Duodenal mucosa (tissue), 2 donors: ENCODE results near the gene MAPK8IP3.
"Not testable (repeated sequence)": the region's sequence is repeated elsewhere in the genome, so short reads cannot be mapped to it uniquely, and the experiment has no call there.

ENCODE experiments used
- H3K27ac ChIP-seq: one replicate; pipeline ENCODE4 v1.7.0; 2013; ENCODE audit warnings: low read depth, low read length
- H3K27me3 ChIP-seq, 2 donors: one replicate each; pipeline ENCODE4 v1.7.0; 2013; ENCODE audit warnings: low read length in 2 of 2, control low read depth in 1 of 2; ENCODE audit not compliant: insufficient read depth in 2 of 2, control insufficient read depth in 1 of 2
- H3K36me3 ChIP-seq, 2 donors: one replicate each; pipeline ENCODE4 v1.7.0; 2013; ENCODE audit warnings: low read length in 2 of 2, control low read depth in 1 of 2; ENCODE audit not compliant: insufficient read depth in 2 of 2, control insufficient read depth in 1 of 2
- H3K4me1 ChIP-seq, 2 donors: one replicate each; pipeline ENCODE4 v1.7.0; 2013; ENCODE audit warnings: low read length in 2 of 2, control low read depth in 1 of 2; ENCODE audit not compliant: insufficient read depth in 2 of 2, control insufficient read depth in 1 of 2
- H3K4me3 ChIP-seq, 2 donors: one replicate each; pipeline ENCODE4 v1.7.0; 2013; ENCODE audit warnings: low read length in 2 of 2, low read depth in 1 of 2
- H3K9ac ChIP-seq, 2 donors: one replicate each; pipeline ENCODE4 v1.7.0; 2013; ENCODE audit warnings: low read length in 2 of 2, low read depth in 1 of 2
- H3K9me3 ChIP-seq, 2 donors: one replicate each; pipeline ENCODE4 v1.7.0; 2013; ENCODE audit warnings: low read length in 2 of 2, control low read depth in 1 of 2; ENCODE audit not compliant: control insufficient read depth in 1 of 2

The MAPK8IP3 gene

GRCh38 chr16:1790611-1791255, 84.7 kb downstream of the MAPK8IP3 start:
- Histone ChIP-seq H3K9ac (no peak overlapping the region), H3K4me3 (no peak overlapping the region), H3K27ac (no peak overlapping the region), H3K4me1 (no peaks in the 10 kb centered on the region), H3K9me3 (no peaks in the 10 kb centered on the region), H3K36me3 (peaks cover 4 to 34% of the 10 kb centered on the region in 2 donors), H3K27me3 (no peaks in the 10 kb centered on the region)

DNA sequence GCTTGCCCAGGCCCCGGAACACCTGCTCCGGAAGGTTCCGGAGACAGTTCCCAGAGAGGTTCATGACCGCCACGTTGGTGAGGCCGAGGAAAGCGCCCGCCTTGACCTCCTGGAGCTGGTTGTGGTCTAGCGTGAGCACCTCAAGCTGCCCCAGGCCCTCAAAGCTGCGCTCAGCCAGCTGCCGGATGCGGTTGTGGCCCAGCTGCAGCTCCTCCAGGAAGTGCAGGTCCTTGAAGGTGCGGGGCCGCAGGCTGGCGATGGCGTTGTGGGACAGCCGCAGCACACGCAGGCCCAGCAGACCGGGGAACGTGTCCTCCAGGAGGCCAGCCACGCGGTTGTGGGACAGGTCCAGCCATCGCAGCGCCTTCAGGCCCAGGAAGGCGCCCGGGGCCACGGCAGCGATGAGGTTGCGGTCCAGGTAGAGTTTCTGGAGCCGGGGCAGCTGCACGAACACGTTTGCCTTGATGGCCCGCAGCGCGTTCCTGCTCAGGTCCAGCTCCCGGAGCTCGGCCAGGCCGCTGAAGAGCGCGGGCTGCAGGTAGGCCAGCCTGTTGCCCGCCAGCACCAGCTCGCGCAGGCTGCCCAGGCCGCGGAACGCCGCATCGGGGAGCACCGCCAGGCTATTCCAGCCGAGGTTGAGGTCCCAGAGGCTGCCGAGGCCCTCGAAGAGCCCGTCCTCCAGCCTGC, 85.4 kb downstream of the MAPK8IP3 start:
- no peak overlapping the region for H3K9ac ChIP-seq
- H3K4me1 ChIP-seq = no peaks in the 10 kb centered on the region
- H3K9me3 ChIP-seq = no peaks in the 10 kb centered on the region
- H3K27me3 ChIP-seq = no peaks in the 10 kb centered on the region
- H3K4me3 ChIP-seq = no peak overlapping the region
- peaks cover 0 to 30% of the 10 kb centered on the region in 2 donors for H3K36me3 ChIP-seq
- H3K27ac ChIP-seq = no peak overlapping the region

DNA sequence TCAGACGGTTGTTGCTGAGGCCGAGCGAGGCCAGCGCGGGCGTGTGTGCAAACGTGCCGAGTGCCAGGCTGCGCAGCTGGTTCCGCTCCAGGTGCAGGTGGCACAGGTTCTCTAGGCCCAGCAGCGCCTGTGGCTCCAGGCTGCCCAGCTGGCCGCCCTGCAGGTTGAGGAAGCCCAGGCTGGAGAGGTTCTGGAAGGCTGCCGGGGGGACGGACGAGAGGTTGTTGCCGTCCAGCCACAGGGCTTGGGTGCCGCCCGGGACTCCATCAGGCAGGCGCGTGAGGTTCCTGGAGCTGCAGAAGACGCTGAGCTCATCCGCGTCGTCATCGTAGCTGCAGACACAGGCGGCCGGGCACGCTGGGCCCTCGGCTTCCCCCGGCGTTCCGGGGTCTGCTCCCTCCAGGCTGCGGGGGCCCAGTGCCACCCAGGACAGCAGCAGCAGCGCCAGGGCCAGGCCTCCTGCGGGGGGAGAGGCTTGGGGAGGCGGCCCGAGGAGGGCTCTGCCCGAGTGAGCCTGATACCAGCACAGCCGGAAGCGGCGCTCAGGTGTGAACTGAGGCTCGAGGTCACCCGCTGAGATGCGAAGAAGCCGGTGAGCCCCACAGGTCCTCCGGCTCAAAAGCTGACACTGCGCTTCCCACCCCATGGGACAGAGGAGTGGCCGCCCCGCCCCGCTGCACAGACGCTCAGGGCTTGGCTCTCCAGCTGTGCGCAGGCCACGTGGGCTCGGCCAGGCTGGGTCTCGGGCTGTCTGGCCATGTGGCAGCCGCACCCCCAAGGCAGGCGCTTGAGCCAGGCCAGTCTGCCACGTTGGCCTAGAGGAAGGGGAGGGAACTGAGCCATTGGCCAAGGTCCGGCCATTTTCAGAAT, 86.2 kb downstream of the MAPK8IP3 start:
- Histone ChIP-seq H3K4me3 (no peak overlapping the region), H3K27ac (no peak overlapping the region), H3K27me3 (no peaks in the 10 kb centered on the region), H3K4me1 (no peaks in the 10 kb centered on the region), H3K9me3 (no peaks in the 10 kb centered on the region), H3K9ac (no peak overlapping the region), H3K36me3 (peaks cover 0 to 22% of the 10 kb centered on the region in 2 donors)

GRCh38 chr16:1792836-1793577, 87.0 kb downstream of the MAPK8IP3 start:
- no peaks in the 10 kb centered on the region for H3K27me3 ChIP-seq
- no peak overlapping the region for H3K4me3 ChIP-seq
- no peaks in the 10 kb centered on the region for H3K9me3 ChIP-seq
- H3K9ac ChIP-seq = no peak overlapping the region
- peaks cover 0 to 14% of the 10 kb centered on the region in 2 donors for H3K36me3 ChIP-seq
- H3K27ac ChIP-seq = no peak overlapping the region
- no peaks in the 10 kb centered on the region for H3K4me1 ChIP-seq

- Histone ChIP-seq H3K27ac (no peak within 1 kb of the TSS), H3K4me3 (no peak within 1 kb of the TSS), H3K27me3 (no peaks in the 10 kb centered on the region), H3K9me3 (no peaks in the 10 kb centered on the region), H3K9ac (no peak within 1 kb of the TSS), H3K36me3 (peaks cover 0 to 8% of the 10 kb centered on the region in 2 donors), H3K4me1 (no peaks in the 10 kb centered on the region)
Measured at GRCh38 chr16:1793578-1794220, 87.7 kb downstream of the MAPK8IP3 start, which contains the start of gene IGFALS. IGFALS (minus strand) TSS chr16:1793705; CDS start chr16:1793652, 53 bp downstream.

- Histone ChIP-seq H3K27me3 (no peaks in the 10 kb centered on the region), H3K4me3 (no peak overlapping the region), H3K9me3 (no peaks in the 10 kb centered on the region), H3K27ac (no peak overlapping the region), H3K36me3 (peaks cover 0 to 4% of the 10 kb centered on the region in 2 donors), H3K4me1 (no peaks in the 10 kb centered on the region), H3K9ac (no peak overlapping the region)
Measured at GRCh38 chr16:1794221-1794871, 88.4 kb downstream of the MAPK8IP3 start.

DNA sequence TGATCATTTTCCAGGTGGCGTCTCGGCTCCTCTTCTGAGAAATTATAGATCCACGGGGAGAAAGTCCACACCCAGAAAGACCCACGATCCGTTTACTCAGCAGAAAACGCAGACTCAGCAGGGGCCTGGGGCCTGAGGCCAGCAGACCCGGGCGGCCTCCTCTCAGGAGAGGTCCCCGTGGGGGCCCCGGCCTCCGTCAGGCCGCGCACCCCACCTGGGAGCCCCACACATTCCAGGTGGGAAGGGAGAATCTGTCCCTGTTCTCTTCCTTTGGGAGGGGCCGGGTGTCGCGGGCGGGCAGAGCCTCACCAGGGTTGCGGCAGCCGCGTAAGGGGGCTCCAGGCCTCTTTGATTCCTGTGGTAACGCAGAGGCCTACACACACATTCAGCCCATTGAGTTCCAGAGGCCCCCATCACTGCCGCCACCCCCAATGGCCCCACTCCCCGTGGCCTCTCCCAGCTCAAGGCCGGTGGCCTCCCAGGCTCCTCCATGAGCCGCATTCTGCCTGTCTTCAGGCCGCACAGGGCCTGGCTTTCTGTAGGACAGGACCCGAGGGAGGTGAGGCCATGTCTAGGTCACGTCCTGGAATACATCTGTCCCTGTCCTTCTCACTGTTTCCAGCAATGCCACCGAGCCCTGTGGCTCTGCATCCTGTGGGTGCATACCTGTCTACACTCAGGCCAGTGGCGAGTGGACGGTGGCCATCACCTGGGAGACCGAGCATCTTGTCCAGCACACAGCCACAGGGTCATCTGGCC, 89.1 kb downstream of the MAPK8IP3 start:
- Histone ChIP-seq H3K27me3 (no peaks in the 10 kb centered on the region), H3K4me1 (no peaks in the 10 kb centered on the region), H3K36me3 (no peaks in the 10 kb centered on the region), H3K27ac (no peak overlapping the region), H3K4me3 (no peak overlapping the region), H3K9ac (no peak overlapping the region), H3K9me3 (no peaks in the 10 kb centered on the region)

GRCh38 chr16:1799263-1799662, 93.3 kb downstream of the MAPK8IP3 start:
- not testable (repeated sequence) for H3K9ac ChIP-seq, H3K36me3 ChIP-seq, H3K4me3 ChIP-seq, H3K27ac ChIP-seq, H3K9me3 ChIP-seq, H3K4me1 ChIP-seq, H3K27me3 ChIP-seq

GRCh38 chr16:1800701-1801100, 94.7 kb downstream of the MAPK8IP3 start:
- no peaks in the 10 kb centered on the region for H3K4me1 ChIP-seq

More at GRCh38 chr16:1800701-1801100, 94.7 kb downstream of the MAPK8IP3 start:
- Histone ChIP-seq H3K9ac (no peak overlapping the region), H3K27me3 (no peaks in the 10 kb centered on the region), H3K27ac (no peak overlapping the region), H3K9me3 (no peaks in the 10 kb centered on the region), H3K36me3 (peaks cover 0 to 5% of the 10 kb centered on the region in 2 donors), H3K4me3 (no peak overlapping the region)
